Stimulated activated CD4-positive, alpha-beta T cell treated with anti-CD3 and anti-CD28 coated beads, TNF-alpha, amount 100 ng/mL, for 4 hours (primary cell): Measurements from ENCODE around the gene LPP.

Experiments used
- DNase-seq, 3 experiments: peaks; one replicate each; pipeline ENCODE4 v3.0.0-alpha.2; 2020; ENCODE audit warnings: low read depth in 3 of 3

Gene LPP

GRCh38 chr3:188360364-188360881 lies 206.5 kb downstream of the LPP start:
- no peak for DNase-seq

GRCh38 chr3:188361888-188362287 lies 207.9 kb downstream of the LPP start:
- no peak for DNase-seq

GRCh38 chr3:188362405-188362831 lies 208.5 kb downstream of the LPP start:
- DNase-seq = no peak

GRCh38 chr3:188365184-188365583 lies 211.2 kb downstream of the LPP start:
- DNase-seq = no peak

- no peak for DNase-seq
These were observed 212.2 kb downstream of the LPP start for GRCh38 chr3:188365988-188366698.

- no peak for DNase-seq
These were observed 213.7 kb downstream of the LPP start for GRCh38 chr3:188367678-188368077.

GRCh38 chr3:188369526-188369925 lies 215.6 kb downstream of the LPP start:
- no peak for DNase-seq

- DNase-seq = no peak
These were observed 216.3 kb downstream of the LPP start for GRCh38 chr3:188370081-188370830.

- no peak for DNase-seq
These were observed 224.8 kb downstream of the LPP start for GRCh38 chr3:188378786-188379185.

GRCh38 chr3:188380252-188380651 lies 226.3 kb downstream of the LPP start:
- DNase-seq = no peak

GRCh38 chr3:188380722-188381121 lies 226.8 kb downstream of the LPP start:
- no peak for DNase-seq

GRCh38 chr3:188383748-188384147 lies 229.8 kb downstream of the LPP start:
- no peak for DNase-seq

- DNase-seq = no peak
These were observed 231.3 kb downstream of the LPP start for GRCh38 chr3:188385295-188385694.

- DNase-seq = peak in 2 of 3 experiments; percentile 11 to 36
These were observed 235.9 kb downstream of the LPP start for GRCh38 chr3:188389711-188390342.

GRCh38 chr3:188390343-188390718 lies 236.4 kb downstream of the LPP start:
- no peak for DNase-seq

- DNase-seq = no peak
These were observed 237.0 kb downstream of the LPP start for GRCh38 chr3:188390775-188391443.

- no peak for DNase-seq
These were observed 237.6 kb downstream of the LPP start for GRCh38 chr3:188391592-188391991.

GRCh38 chr3:188392076-188392475 lies 238.1 kb downstream of the LPP start:
- DNase-seq = no peak

- DNase-seq = no peak
These were observed 240.7 kb downstream of the LPP start for GRCh38 chr3:188394623-188395022.

- DNase-seq = no peak
These were observed 242.3 kb downstream of the LPP start for GRCh38 chr3:188396251-188396650.

GRCh38 chr3:188396900-188397299 lies 242.9 kb downstream of the LPP start:
- no peak for DNase-seq
